OCI-LY7 (cell line): ENCODE measurements around the gene FNDC1. TPM values are rescaled to one million over a fixed set of nuclear protein-coding genes. Genes with fewer than 3 reads are reported as not detected.

Source experiments
- BruUV-seq: library from RNA; stranded (reverse); fragments of 400-500 nt; replicated peaks from 2 replicates; lab custom pipeline; 2021; lab: Mats Ljungman, UMichigan
- CTCF ChIA-PET: fragments of 300-600 bp; sonication (Branson Sonifier 250); formaldehyde crosslinking; loops from one replicate; lab custom pipeline; 2022; ENCODE audit warnings: antibody characterized with exemption; ENCODE audit not compliant: unreplicated experiment; lab: Charles Lee
- POLR2A ChIA-PET: fragments of 300-600 bp; sonication (Branson Sonifier 250); formaldehyde crosslinking; loops from one replicate; lab custom pipeline; 2022; ENCODE audit warnings: antibody characterized with exemption; lab: Charles Lee
- DNase-seq: peaks from one replicate; pipeline ENCODE4 v3.0.0-alpha.2; 2015; ENCODE audit warnings: low spot score
- H2AFZ ChIP-seq: fragments of 200-600 bp; sonication (generic), shearing (Covaris generic); 2 replicates; pipeline ENCODE4 v1.6.1; 2014; ENCODE audit warnings: mild to moderate bottlenecking, antibody characterized with exemption, low read length, moderate library complexity
- H3K27ac ChIP-seq: fragments of 200-600 bp; sonication (generic); 2 replicates; pipeline ENCODE4 v1.5.1; 2014; ENCODE audit warnings: mixed run types, low read depth, mild to moderate bottlenecking, moderate library complexity, low read length, inconsistent platforms; ENCODE audit not compliant: poor library complexity, severe bottlenecking
- H3K36me3 ChIP-seq: fragments of 200-600 bp; sonication (generic); 2 replicates; pipeline ENCODE4 v1.6.1; 2014; ENCODE audit warnings: mild to moderate bottlenecking, antibody characterized with exemption, low read length, moderate library complexity, mixed read lengths; ENCODE audit not compliant: insufficient read depth
- H3K4me1 ChIP-seq: fragments of 200-600 bp; sonication (generic); 2 replicates; pipeline ENCODE4 v1.5.1; 2014; ENCODE audit warnings: mild to moderate bottlenecking, low read length; ENCODE audit not compliant: insufficient read depth, poor library complexity, severe bottlenecking
- H3K4me2 ChIP-seq: fragments of 200-600 bp; sonication (generic); 2 replicates; pipeline ENCODE4 v1.6.1; 2014; ENCODE audit warnings: mild to moderate bottlenecking, low read length
- H3K4me3 ChIP-seq: fragments of 200-600 bp; sonication (generic); 2 replicates; pipeline ENCODE4 v1.5.1; 2014; ENCODE audit warnings: mild to moderate bottlenecking, low read depth, low read length; ENCODE audit not compliant: poor library complexity, severe bottlenecking
- H3K79me2 ChIP-seq: fragments of 200-600 bp; sonication (generic); 2 replicates; pipeline ENCODE4 v1.6.1; 2016; ENCODE audit warnings: low read depth, mild to moderate bottlenecking, low read length, moderate library complexity, mixed read lengths; ENCODE audit not compliant: insufficient read depth
- H3K9me2 ChIP-seq: fragments of 200-600 bp; sonication (generic); 2 replicates; pipeline ENCODE4 v1.6.1; 2016; ENCODE audit warnings: mild to moderate bottlenecking, low read length, mixed read lengths; ENCODE audit not compliant: insufficient read depth
- H3K9me3 ChIP-seq: fragments of 200-600 bp; sonication (generic); 2 replicates; pipeline ENCODE4 v1.6.1; 2014; ENCODE audit warnings: mild to moderate bottlenecking, mixed run types, low read length, mixed read lengths
- H4K20me1 ChIP-seq: fragments of 200-600 bp; sonication (generic); 2 replicates; pipeline ENCODE4 v1.6.1; 2014; ENCODE audit warnings: mild to moderate bottlenecking, antibody characterized with exemption, low read length, moderate library complexity, mixed read lengths; ENCODE audit not compliant: insufficient read depth
- EZH2phosphoT487 ChIP-seq: fragments of 200-600 bp; sonication (generic); IDR thresholded peaks from 2 replicates; pipeline ENCODE4 v1.6.1; 2018; ENCODE audit warnings: low read depth, borderline replicate concordance, mild to moderate bottlenecking, mixed run types, antibody characterized with exemption, low read length, moderate library complexity, mixed read lengths
- intact Hi-C: fragments of 100-400 bp; cut with micrococcal nuclease; formaldehyde crosslinking; loops from one replicate; pipeline ENCODE4 v1.10.0; 2022; ENCODE audit not compliant: unreplicated experiment
- total RNA-seq, 2 experiments: library from RNA; depleted of rRNA in 1 of 2; stranded (reverse); fragments of >200 nt in 1 of 2; shearing (Covaris generic) in 1 of 2; gene quantifications; 2 replicates each; pipeline ENCODE4 v1.2.3, GENCODE V29; 2014 to 2022
- TF ChIP-seq, protein P1 (sequence below): fragments of 200-600 bp; sonication (generic); conservative IDR thresholded peaks from 2 replicates; pipeline ENCODE4 v1.5.1; 2014; ENCODE audit warnings: mild to moderate bottlenecking, antibody characterized with exemption, low read length, moderate library complexity, mixed read lengths

The FNDC1 gene
- total RNA-seq, 2 experiments from 2014 or later = 0.16 to 19.9 TPM

- ChIA-PET CTCF (interaction anchor here (0.7 to 2.4 kb wide), 10 partner anchors 19 to 412 kb away, joined by 3 to 8 read pairs (median 4); no protein-coding TSS in a partner anchor), POLR2A (interaction anchor here (0.6 to 2.5 kb wide), 16 partner anchors 13 to 579 kb away, joined by 3 to 30 read pairs (median 4); partner anchors contain the start of gene MRPL18)
- H3K4me1 ChIP-seq = peaks cover 77% of the 10 kb centered on the region
- H3K27ac ChIP-seq = peak overlapping the region; percentile 87
- no peaks in the 10 kb centered on the region for H3K9me3 ChIP-seq
- no peaks in the 10 kb centered on the region for H3K9me2 ChIP-seq
- no TSS peak for BruUV-seq
- H3K79me2 ChIP-seq = no peaks in the 10 kb centered on the region
- no peaks in the 10 kb centered on the region for H4K20me1 ChIP-seq
- H3K4me3 ChIP-seq = peak overlapping the region; percentile 60
- peak overlapping the region; percentile 64 for H3K4me2 ChIP-seq
- peak; percentile 93 for DNase-seq
- peak overlapping the region; percentile 76 for H2AFZ ChIP-seq
- intact Hi-C loops = loop anchor here (1.0 kb wide), 4 partner anchors 43 to 392 kb away; no protein-coding TSS in a partner anchor
- TF ChIP-seq, protein P1, sequence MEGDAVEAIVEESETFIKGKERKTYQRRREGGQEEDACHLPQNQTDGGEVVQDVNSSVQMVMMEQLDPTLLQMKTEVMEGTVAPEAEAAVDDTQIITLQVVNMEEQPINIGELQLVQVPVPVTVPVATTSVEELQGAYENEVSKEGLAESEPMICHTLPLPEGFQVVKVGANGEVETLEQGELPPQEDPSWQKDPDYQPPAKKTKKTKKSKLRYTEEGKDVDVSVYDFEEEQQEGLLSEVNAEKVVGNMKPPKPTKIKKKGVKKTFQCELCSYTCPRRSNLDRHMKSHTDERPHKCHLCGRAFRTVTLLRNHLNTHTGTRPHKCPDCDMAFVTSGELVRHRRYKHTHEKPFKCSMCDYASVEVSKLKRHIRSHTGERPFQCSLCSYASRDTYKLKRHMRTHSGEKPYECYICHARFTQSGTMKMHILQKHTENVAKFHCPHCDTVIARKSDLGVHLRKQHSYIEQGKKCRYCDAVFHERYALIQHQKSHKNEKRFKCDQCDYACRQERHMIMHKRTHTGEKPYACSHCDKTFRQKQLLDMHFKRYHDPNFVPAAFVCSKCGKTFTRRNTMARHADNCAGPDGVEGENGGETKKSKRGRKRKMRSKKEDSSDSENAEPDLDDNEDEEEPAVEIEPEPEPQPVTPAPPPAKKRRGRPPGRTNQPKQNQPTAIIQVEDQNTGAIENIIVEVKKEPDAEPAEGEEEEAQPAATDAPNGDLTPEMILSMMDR = peak; percentile 90
- no peak for TF ChIP-seq EZH2phosphoT487
- no peaks in the 10 kb centered on the region for H3K36me3 ChIP-seq
These were observed 48.5 kb downstream of the FNDC1 start for GRCh38 chr6:159217595-159218275.

DNA sequence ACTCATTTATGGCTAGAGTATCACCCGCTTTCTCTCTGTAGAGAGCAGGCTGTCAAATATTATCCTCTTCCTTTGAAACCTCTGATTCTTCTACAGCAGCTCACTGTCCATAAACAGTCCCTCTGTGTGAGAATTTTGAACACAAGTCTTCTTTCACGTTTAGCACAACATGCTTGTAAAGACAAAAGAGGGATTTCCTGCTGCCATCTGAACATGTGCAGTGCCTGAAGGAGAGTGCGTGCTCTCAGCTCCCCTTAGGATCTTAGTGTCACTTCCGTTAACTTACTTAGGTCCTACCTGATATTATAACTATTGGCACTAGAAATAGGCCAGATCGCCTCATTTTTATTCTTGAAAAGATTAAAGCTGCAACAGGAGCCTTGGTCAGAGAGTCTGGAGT, 50.9 kb downstream of the FNDC1 start:
- Histone ChIP-seq H3K36me3 (no peaks in the 10 kb centered on the region), H3K27ac (no peak overlapping the region), H2AFZ (no peak overlapping the region), H3K9me3 (no peaks in the 10 kb centered on the region), H3K4me1 (peaks cover 58% of the 10 kb centered on the region), H3K79me2 (no peaks in the 10 kb centered on the region), H4K20me1 (no peaks in the 10 kb centered on the region), H3K4me2 (peak overlapping the region; percentile 64), H3K9me2 (no peaks in the 10 kb centered on the region), H3K4me3 (no peak overlapping the region)
- ChIA-PET CTCF (no interaction called here), POLR2A (interaction anchor here (0.8 to 1.5 kb wide), 5 partner anchors 8 to 248 kb away, joined by 3 to 4 read pairs (median 3); no protein-coding TSS in a partner anchor)
- intact Hi-C loops = no loop called here
- TF ChIP-seq, protein P1 = no peak
- no peak for TF ChIP-seq EZH2phosphoT487
- DNase-seq = no peak
- BruUV-seq = no TSS peak
